BE2C (cell line): ENCODE results near the gene MKLN1.

Experiments used
- DNase-seq: peaks from one replicate; pipeline ENCODE4 v3.0.0-alpha.2; 2020
- H3K27me3 ChIP-seq: fragments of 250-450 bp; sonication (Bioruptor Pico); 2 replicates; pipeline ENCODE4 v1.5.1; 2020; ENCODE audit warnings: mild to moderate bottlenecking
- H3K36me3 ChIP-seq: fragments of 250-450 bp; sonication (Bioruptor Pico); 2 replicates; pipeline ENCODE4 v1.5.1; 2020; ENCODE audit warnings: mild to moderate bottlenecking
- H3K4me1 ChIP-seq: fragments of 250-450 bp; sonication (Bioruptor Pico); 2 replicates; pipeline ENCODE4 v1.5.1; 2020
- H3K4me3 ChIP-seq: 2 replicates; pipeline ENCODE4 v1.5.1; 2011; ENCODE audit warnings: low read depth, low read length
- H3K9me3 ChIP-seq: fragments of 250-450 bp; sonication (Bioruptor Pico); 2 replicates; pipeline ENCODE4 v1.5.1; 2020
- CTCF ChIP-seq: IDR thresholded peaks from 2 replicates; pipeline ENCODE4 v1.5.1; 2012; ENCODE audit warnings: mild to moderate bottlenecking, low read depth, low read length

Gene MKLN1

GRCh38 chr7:131299074-131299473 lies 28.6 kb upstream of the MKLN1 start:
- no peaks in the 10 kb centered on the region for H3K9me3 ChIP-seq
- no peak for DNase-seq
- H3K27me3 ChIP-seq: no peaks in the 10 kb centered on the region; the same call in 1 of the 2 replicates
- H3K4me3 ChIP-seq: no peak overlapping the region
- H3K36me3 ChIP-seq: no peaks in the 10 kb centered on the region
- H3K4me1 ChIP-seq: peaks cover 6% of the 10 kb centered on the region
- TF ChIP-seq CTCF: no peak

GRCh38 chr7:131300078-131300477 lies 27.6 kb upstream of the MKLN1 start:
- TF ChIP-seq CTCF: no peak
- Histone ChIP-seq H3K4me3 (no peak overlapping the region), H3K9me3 (no peaks in the 10 kb centered on the region), H3K27me3 (no peaks in the 10 kb centered on the region), H3K4me1 (no peaks in the 10 kb centered on the region), H3K36me3 (no peaks in the 10 kb centered on the region)
- no peak for DNase-seq

DNA sequence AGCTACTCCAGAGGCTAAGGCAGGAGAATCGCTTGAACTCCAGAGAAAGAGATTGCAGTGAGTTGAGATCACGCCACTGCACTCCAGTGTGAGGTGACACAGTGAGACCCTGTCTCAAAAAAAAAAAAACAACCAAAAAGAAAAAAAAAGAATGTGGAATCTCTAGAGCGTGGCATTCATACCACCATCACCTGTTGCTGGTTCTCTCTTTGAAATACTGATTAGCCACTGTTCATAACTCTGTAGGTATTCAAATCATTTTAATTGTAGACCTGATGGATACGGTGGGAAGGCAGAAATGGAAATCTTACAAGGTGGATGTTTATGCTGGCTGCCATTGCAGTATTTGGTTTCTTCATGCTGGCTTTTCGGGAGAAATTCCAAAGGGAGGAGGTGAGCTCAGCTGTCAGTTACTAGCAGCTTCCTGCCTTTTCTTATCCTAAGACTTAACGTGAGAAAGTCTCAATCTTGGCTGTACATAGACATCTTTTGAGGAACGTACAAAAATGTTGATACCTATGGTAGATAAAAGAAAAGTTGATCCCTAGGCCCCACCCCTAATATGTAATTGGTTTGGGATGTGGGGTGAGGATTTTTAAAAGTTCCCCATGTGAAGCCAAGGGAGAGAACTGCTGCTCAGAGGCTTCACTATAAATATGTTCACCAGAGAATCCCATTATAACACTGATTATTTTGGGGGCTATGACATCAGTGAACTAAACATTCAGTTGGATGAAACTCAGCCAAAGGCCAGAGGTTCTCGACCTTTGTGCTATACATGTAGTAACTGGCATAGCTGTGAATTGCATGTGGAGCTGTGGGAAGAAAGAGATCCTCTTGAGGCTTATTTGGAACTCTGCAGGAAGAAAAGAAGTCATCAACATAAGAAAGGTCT lies 26.9 kb upstream of the MKLN1 start:
- no peaks in the 10 kb centered on the region for H3K4me1 ChIP-seq
- H3K27me3 ChIP-seq: no peaks in the 10 kb centered on the region
- no peak for DNase-seq
- no peak for TF ChIP-seq CTCF
- no peaks in the 10 kb centered on the region for H3K9me3 ChIP-seq
- no peak overlapping the region for H3K4me3 ChIP-seq
- no peaks in the 10 kb centered on the region for H3K36me3 ChIP-seq

DNA sequence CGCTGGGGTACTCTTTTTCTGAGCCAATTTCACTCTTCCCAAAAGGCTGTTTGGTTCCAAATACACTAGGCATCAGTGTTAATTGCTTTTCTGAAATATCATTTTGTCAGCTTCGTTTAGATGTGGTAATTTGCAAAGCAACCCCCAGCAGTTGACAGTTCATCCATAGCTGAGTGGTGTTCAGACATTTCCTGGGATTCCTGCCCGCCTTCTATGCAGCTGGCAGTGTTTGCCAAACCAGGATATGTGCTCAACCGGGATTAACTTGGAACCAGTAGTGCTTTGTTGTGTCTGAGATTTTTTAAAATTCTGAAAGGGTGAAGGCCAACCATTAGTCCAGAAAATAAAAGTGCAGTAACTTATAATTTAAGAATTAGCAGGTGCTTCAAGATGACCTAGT lies 25.2 kb upstream of the MKLN1 start:
- Histone ChIP-seq H3K4me1 (no peaks in the 10 kb centered on the region), H3K9me3 (no peaks in the 10 kb centered on the region), H3K27me3 (no peaks in the 10 kb centered on the region), H3K36me3 (no peaks in the 10 kb centered on the region), H3K4me3 (no peak overlapping the region)
- no peak for TF ChIP-seq CTCF
- DNase-seq: no peak

DNA sequence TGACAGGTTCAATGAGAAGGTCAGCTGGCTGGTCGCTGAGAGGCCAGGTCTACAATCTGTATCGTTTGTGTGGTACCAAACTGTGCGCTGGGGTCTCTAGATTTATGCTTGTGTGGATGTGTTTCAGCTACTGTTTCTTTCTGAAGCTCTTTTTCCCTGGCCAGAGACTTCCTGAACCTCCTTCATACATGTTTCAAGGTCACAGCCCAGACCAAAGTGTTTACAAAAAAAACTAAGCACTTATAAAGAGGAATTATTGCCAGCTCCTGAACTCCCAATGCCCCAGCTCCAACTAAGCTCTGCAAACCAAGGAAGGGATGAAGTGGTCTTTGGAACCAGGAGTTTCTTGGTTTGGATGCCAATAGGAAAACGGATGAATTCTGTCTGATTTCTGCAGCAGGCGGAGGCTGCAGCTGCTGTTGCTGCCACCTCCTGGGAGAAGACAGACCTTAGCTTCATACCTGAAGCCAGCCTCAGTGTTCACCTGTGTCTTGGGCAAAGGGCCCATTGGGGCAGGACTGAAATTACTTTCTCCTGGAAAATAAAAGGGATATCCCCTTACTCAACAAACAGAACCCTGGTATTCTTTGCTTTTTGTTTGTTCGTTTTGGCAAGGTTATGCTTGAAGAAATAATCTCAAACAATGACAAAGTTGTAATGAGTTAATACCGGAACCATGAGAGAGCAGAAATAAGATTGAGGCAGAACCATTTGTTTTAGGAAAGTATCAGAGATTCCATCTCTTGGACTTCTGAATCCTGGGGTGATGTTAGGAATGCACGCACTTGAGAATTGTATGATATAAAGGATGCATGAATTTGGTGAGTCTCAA lies 24.6 kb upstream of the MKLN1 start:
- Histone ChIP-seq H3K4me1 (no peaks in the 10 kb centered on the region), H3K27me3 (no peaks in the 10 kb centered on the region), H3K4me3 (no peak overlapping the region), H3K36me3 (no peaks in the 10 kb centered on the region), H3K9me3 (no peaks in the 10 kb centered on the region)
- DNase-seq: no peak
- TF ChIP-seq CTCF: peak; percentile 51
